ENCODE measurements around the gene RAB11FIP3.
A peak's percentile ranks its signal among the peaks of the same experiment; 100 is the strongest.
"Not testable (repeated sequence)": the region's sequence is repeated elsewhere in the genome, so short reads cannot be mapped to it uniquely, and the experiment has no call there.

RAB11FIP3 gene

DNA sequence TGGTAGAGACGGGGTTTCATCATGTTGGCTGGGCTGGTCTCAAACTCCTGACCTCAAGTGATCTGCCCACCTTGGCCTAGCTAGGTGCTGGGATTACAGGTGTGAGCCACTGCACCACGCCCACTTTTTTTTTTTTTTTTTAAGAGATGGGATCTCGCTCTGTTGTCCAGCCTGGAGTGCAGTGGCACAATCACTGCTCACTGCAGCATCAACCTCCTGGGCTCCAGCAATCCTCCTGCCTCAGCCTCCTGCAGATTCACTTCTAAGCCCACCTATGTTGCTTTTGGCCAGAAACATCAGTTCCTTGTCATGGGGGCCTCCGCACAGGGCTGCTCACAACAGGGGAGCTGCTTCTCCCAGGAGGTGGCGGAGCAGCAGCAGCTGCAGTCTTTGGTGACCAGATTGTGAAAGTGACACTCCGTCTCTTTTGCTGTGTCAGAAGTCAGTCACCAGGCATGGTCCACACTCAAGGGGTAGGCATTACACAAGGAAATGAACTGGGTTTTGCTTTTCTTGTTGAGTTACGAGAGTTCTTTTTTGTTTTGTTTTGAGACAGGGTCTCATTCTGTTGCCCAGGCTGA, 32.9 kb upstream of the RAB11FIP3 start:
- DNase-seq (ENCODE audit: low spot score): no peak

- no peak for DNase-seq (ENCODE audit: low spot score)
These were observed 29.2 kb upstream of the RAB11FIP3 start for GRCh38 chr16:396199-396598.

DNA sequence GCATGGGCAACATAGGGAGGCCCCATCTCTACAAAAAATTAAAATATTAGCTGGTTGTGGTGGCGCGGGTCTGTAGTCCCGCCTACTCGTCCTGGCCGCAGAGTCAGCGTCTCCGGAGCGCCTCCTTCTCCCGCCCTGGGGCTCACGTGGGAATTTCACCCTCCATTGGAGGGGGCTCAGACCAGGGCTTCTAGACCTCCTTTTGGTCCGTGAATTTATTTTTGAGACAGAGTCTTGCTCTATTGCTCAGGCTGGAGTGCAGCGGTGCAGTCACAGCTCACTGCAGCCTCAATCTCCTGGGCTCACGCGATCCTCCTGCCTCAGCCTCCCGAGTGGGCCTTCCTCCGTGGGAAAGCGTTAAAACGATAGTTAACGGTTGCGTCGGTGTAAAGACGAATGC, 28.8 kb upstream of the RAB11FIP3 start:
- DNase-seq (ENCODE audit: low spot score): no peak

DNA sequence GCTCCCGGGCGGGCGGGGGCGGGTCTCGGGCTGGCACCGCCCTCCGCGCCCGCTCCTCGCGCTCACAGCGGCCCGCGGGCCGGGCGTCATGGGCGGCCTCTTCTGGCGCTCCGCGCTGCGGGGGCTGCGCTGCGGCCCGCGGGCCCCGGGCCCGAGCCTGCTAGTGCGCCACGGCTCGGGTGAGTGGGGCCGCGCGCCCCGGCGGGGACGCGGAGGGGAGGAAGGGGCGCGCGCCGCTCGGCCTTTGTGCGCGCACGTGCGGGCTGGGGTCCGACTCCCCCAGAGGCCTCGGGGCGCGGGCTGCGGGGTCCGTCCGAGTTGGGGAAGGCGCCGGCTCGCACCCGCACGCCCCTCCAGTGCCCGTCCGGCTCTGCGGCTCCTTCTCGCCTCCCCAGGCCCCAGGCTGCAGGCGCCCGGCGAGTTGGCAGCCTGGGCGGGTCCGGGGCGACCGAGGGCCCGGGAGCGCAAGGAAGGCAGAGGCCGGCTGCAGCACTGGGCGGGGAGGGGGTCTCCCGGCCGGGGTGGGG, 28.3 kb upstream of the RAB11FIP3 start, which contains the start of gene NME4:
TSS of gene NME4 (plus strand) at position 65 of the 527 bp plus-strand sequence. CDS start at position 89, 24 bp downstream.
- no peak for DNase-seq (ENCODE audit: low spot score)

GRCh38 chr16:397736-398332, 27.6 kb upstream of the RAB11FIP3 start:
- DNase-seq (ENCODE audit: low spot score): no peak

DNA sequence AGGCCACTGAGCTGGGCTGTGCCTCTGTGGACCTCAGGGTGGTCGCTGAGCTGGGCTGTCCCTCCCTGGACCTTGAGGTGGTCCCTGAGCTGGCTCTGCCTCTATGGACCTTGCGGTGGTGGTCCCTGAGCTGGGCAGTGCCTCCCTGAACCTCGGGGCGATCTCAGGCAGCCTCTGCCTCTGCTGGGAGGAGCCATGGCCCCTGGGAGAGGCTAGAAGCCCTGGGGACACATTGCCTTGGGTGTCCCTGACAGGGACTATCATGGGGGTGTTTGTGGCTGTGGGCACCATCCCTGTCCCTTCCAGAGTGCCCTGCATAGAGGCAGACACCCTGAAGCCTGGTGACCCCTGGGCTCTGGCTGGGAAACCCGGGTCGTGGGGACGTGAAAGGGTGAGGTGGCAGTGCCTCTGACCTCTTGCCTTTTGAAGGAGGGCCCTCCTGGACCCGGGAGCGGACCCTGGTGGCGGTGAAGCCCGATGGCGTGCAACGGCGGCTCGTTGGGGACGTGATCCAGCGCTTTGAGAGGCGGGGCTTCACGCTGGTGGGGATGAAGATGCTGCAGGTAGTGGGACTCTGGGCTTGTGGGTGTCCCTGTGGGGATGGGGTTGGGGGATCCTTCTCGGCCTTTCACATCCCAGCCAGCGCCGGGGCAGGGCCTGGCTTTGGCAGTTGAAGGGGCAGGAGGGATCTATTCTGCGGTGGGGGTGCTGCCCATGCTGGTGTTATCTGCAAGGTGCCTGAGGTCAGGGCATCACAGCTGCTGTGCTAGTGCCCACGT, 26.7 kb upstream of the RAB11FIP3 start:
- DNase-seq (ENCODE audit: low spot score): no peak

DNA sequence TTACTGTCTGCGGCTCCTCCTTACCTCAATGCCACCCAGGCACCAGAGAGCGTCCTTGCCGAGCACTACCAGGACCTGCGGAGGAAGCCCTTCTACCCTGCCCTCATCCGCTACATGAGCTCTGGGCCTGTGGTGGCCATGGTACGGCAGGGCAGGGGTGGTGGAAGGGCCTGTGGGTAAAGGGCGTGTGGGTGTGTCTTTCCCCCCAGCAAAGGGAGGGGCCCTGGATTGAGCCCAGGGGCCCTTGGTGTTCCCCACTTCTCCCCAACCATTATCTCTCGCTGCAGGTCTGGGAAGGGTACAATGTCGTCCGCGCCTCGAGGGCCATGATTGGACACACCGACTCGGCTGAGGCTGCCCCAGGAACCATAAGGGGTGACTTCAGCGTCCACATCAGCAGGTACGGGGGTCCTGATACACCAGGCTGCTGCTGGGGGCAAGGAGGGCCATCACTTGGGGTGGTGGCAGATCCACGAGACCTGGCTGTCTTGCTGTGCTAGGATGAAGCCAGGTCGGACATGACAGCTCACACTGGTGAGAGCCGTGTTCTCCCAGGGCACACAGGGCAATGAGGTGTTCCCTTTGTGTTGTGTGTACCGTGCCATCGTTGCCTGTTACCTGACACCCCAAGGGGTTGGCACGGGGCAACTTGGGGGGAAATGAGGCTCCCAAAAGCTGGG, 26.0 kb upstream of the RAB11FIP3 start:
- no peak for DNase-seq (ENCODE audit: low spot score)

GRCh38 chr16:400061-400591, 25.3 kb upstream of the RAB11FIP3 start:
- no peak for DNase-seq (ENCODE audit: low spot score)

DNA sequence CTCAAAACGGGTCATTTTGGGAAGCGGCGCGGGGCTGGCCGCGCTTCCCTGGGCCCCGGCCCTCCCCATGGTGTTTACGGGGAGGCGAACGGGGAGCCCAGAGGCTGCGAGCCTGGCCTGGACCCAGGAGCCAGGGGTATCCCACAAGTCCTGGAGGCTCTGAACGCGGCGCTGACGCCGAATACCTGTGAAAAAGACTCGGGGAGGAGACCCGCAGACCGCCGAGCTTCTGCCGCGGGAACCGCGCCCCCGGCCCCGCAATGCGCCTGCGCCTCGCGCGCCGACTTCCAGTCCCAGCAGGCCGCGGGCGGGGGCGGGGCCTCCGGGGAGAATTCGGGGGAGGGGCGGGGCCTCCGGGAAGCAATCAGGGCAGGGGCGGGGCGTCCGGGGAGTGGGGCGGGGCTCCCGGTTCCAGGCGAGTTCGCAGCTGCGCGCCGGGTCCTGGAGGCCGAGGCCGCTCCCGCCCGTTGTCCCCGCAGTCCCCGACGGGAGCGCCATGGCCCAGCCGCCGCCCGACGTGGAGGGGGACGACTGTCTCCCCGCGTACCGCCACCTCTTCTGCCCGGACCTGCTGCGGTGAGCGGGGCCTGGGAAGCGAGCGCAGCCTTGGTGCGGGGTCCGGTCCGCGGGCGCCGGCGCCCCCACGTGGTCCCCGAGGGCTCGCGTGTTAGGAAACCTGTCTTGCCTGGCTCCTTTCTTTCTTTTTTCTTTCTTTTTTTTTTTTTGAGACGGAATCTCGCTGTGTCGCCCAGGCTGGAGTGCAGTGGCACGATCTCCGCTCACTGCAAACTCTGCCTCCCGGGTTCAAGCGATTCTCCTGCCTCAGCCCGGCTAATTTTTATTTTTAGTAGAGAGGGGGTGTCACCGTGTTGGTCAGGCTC, 23.7 kb upstream of the RAB11FIP3 start, which contains the start of gene DECR2:
TSS of gene DECR2 (plus strand) at position 418 of the 881 bp plus-strand sequence. CDS start at position 497, 79 bp downstream.
- peak; percentile 97 for DNase-seq (ENCODE audit: low spot score)

DNA sequence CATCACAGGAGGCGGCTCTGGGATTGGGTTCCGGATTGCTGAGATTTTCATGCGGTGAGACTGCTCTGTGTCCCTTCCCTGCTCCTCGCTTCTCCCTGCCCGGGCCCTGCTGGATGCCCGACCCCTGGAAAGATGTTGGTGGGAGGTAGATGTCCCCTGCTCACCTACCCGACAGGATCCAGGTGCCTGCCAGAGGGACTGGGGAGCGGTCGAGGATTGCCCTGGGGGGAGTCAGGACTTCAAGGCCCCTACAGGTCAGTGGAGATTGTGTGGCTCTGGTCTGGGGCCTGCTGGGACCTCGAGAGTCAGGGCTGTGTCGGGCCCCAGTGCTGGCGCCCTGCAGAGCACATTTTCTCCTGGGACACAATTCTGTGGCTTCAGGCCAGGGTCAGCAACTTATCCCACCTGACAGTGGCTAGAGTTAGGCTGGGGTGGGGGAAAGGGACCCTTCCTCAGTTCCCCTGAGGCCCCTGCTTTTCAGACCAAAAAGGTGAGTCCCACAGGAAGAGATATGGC, 20.4 kb upstream of the RAB11FIP3 start:
- DNase-seq (ENCODE audit: low spot score): no peak

DNA sequence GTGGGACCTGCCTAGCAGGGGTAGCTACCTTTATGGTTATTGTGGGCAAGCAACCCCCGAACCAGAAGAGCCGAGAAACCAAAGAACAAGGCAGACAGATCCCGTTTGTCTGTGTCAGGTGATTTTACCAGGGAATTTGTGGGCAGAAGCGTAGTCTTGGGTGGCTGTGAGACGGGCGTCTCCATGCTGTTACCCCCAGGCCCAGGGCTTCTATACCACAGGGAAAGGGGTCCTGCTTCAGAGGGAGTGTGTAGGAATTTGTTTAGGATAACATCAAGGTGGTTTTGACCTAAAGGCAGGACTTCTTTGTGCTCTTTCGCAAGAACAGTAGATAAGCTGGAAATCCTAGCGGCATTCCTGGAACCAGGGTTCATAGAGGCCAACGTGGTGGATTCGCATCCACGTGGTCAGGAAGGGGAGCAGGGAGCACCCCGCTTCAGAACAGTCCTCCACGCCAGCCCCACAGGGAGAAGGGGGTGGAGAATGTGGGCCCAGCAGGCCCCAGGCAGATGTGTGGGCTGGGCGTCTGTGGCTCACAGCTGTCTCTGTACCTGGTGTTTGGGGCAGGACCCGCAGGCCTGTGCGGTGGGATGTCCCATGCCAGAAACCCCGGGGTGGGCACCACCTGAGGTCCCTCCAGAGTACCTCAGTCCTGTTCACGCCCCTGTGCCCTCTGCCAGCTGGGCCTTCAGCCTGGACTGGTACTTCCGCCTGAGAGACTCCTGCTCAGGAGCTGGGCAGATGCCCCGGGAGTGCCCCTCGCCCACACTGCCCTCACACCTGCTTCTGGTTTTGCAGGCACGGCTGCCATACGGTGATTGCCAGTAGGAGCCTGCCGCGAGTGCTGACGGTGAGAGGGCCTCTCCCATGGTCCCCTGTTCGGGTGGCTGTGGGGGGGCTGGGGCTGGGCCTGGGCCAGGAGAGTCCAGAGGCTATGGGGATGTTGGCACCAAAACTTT, 19.6 kb upstream of the RAB11FIP3 start:
- no peak for DNase-seq (ENCODE audit: low spot score)

GRCh38 chr16:407253-407652, 18.2 kb upstream of the RAB11FIP3 start:
- DNase-seq (ENCODE audit: low spot score): no peak

- no peak for DNase-seq (ENCODE audit: low spot score)
These were observed 14.8 kb upstream of the RAB11FIP3 start for GRCh38 chr16:410516-411178.

DNA sequence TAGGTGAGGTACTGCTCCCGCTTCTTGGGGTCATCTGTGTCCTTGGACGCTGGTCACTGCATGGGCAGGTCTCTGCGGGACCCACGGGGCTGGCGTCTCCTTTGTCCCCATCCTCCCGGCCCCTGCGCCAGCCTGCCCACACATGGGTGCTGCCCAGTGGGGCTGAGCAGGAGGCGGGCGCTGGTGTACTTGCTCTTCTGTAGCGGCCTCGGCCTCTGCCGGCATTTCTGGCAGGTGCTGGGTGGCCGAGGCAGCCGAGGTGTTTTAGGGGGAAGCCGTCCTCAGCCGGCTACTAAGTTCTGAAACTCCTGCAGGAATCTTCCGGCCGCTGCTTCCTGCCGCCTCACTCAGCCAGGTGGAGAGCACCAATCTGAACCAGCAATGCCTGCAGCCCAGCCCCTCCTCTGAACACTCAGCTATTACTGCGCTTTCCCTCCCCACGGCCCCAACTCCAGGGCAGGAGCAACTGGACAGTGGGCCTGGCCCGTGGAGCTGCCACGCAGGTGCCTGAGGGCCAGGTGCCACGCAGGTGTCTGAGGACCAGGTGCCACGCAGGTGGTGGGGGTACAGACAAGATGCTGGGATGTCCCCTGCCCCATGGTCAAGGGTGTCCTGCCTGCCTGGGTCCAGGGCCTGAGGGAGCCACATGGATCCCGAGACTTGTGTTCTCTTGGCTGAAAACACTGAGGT, 13.7 kb upstream of the RAB11FIP3 start:
- DNase-seq (ENCODE audit: low spot score): no peak

GRCh38 chr16:414395-415169, 10.9 kb upstream of the RAB11FIP3 start:
- no peak for DNase-seq (ENCODE audit: low spot score)

DNA sequence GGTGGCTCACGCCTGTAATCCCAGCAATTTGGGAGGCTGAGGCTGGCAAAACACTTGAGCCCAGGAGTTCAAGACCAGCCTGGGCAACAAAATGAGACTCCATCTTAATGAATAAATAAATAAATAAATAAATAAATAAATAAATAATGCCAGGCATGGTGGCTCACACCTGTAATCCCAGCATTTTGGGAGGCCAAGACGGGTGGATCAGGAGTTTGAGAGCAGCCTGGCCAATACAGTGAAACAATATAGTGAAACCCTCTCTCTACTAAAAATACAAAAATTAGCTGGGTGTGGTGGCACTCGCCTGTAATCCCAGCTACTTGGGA, 10.3 kb upstream of the RAB11FIP3 start:
- DNase-seq (ENCODE audit: low spot score): not testable (repeated sequence)

DNA sequence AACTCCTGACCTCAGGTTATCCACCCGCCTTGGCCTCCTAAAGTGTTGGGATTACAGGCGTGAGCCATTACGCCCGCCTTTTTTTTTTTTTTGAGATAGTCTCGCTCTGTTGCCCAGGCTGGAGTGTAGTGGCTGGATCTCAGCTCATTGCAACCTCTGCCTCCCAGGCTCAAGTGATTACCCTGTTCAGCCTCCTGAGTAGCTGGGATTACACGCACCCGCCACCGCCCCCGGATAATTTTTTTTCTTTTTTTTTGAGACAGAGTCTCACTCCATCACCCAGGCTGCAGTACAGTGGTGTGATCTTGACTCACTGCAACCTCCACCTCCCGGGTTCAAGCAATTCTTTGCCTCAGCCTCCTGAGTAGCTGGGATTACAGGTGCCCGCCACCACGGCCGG, 3.3 kb upstream of the RAB11FIP3 start:
- not testable (repeated sequence) for DNase-seq (ENCODE audit: low spot score)
